ENCODE results near the gene MAP2K6. TPM values are rescaled to one million over a fixed set of nuclear protein-coding genes. Genes with fewer than 3 reads are reported as not detected.

The MAP2K6 gene
- total RNA-seq, 2 donors from 2014 or later: 59.0 to 83.3 TPM

DNA sequence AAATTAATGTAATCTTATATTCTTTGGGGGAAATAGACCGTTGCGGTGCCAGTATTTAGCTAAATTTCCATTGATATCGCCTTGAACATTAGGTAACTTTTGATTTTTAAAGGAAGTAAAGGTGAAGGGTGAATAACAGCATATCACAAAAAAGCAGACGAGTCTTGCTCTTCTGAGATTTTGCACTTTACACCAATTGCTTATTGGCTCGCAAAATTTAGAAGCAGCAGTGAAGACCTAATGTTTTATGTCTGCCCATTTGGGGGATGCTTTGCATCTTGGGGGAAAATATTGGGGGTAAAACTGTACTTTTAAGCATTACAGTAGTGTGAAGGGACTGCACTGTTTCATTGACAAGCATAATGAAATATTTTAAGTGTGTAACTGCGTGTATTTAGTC is 934 bp downstream of the MAP2K6 start:
- TF ChIP-seq, protein P1, sequence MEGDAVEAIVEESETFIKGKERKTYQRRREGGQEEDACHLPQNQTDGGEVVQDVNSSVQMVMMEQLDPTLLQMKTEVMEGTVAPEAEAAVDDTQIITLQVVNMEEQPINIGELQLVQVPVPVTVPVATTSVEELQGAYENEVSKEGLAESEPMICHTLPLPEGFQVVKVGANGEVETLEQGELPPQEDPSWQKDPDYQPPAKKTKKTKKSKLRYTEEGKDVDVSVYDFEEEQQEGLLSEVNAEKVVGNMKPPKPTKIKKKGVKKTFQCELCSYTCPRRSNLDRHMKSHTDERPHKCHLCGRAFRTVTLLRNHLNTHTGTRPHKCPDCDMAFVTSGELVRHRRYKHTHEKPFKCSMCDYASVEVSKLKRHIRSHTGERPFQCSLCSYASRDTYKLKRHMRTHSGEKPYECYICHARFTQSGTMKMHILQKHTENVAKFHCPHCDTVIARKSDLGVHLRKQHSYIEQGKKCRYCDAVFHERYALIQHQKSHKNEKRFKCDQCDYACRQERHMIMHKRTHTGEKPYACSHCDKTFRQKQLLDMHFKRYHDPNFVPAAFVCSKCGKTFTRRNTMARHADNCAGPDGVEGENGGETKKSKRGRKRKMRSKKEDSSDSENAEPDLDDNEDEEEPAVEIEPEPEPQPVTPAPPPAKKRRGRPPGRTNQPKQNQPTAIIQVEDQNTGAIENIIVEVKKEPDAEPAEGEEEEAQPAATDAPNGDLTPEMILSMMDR (IDR thresholded peaks at IDR 0.05): no peak
- Histone ChIP-seq H3K4me3 (peak overlapping the region; percentile 57), H3K9me3 (no peaks in the 10 kb centered on the region), H3K9ac (ENCODE audit: low read depth in 2 of 2, low read length in 2 of 2) (peak overlapping the region; percentile 52 to 85), H3K4me1 (peaks cover 8% of the 10 kb centered on the region), H3K27ac (peak overlapping the region; percentile 40), H3K27me3 (no peaks in the 10 kb centered on the region), H3K36me3 (no peaks in the 10 kb centered on the region)
- DNase-seq: no peak
- intact Hi-C loops (cut with DNase I): no loop called here

DNA sequence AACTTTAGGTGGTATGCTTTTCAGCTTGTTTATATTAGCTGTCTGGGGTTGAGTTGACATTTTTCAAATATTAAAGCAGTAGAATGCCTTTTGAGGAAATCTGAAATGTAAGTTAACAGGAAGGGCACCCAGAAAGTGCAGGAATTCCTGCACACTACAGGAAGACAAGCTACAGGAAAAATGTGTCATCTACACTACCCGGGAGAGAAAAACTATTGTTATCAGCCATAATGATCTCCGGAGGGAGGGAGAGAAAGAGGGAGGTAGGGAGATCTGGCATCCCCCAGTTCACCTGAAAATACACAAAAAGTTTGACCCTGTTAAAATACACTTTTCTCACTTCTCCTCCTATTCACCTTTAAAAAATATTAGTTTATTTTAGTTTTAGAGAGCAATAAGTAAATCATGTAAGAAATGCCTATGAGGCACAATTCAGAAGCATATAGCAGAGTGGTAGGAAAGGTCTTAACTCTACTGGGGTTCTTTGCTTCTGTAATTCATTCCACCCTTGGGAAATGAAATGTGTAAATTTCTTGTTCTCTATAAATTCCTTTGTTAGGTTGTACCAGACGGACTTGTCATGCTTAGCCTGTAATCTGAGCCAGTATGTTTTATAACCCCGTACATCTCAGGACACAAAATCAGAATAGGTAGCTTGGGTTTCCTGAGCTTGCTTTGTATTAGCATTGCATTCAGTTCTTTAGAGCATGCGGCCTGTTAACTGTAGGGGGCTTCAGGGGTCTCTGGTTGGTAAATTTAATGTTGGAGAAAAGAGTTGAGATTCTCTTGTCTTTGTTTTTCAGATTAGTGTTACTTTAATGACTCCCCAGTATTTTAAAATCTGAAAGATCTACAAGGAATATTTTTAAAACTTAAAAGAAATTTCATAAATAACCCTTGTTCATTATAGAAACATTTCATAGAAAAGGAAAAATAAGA is 3.3 kb downstream of the MAP2K6 start:
- Histone ChIP-seq H3K9me3 (no peaks in the 10 kb centered on the region), H3K36me3 (no peaks in the 10 kb centered on the region), H3K4me1 (peaks cover 8% of the 10 kb centered on the region), H3K27me3 (no peaks in the 10 kb centered on the region), H3K9ac (ENCODE audit: low read depth in 2 of 2, low read length in 2 of 2) (peak overlapping the region in 1 of 2 donors; percentile 63), H3K27ac (no peak overlapping the region), H3K4me3 (no peak overlapping the region)
- intact Hi-C loops (cut with DNase I): no loop called here
- TF ChIP-seq, protein P1 (IDR thresholded peaks at IDR 0.05): no peak
- DNase-seq: no peak

DNA sequence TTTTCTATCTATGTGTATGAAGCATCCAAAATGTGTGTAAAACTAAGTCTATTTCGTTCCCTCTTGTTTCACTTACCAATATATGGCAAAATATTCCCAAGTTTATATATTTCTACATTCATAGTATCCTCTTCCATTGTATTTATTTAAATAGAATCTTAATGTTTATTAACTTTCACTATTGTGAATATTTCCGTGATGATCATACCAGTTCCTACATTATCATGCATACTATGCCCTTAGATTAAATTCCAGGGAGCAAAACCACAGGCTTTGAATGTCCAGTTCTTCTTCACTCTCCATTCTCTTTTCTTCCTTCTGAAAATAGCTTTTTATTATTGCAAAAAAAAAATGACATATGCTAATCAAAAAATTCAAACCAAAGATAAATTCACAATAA is 4.0 kb downstream of the MAP2K6 start:
- Histone ChIP-seq H3K36me3 (no peaks in the 10 kb centered on the region), H3K9ac (ENCODE audit: low read depth in 2 of 2, low read length in 2 of 2) (no peak overlapping the region), H3K4me1 (peaks cover 8% of the 10 kb centered on the region), H3K27me3 (no peaks in the 10 kb centered on the region), H3K4me3 (no peak overlapping the region), H3K27ac (no peak overlapping the region), H3K9me3 (no peaks in the 10 kb centered on the region)
- intact Hi-C loops (cut with DNase I): no loop called here
- no peak for DNase-seq
- TF ChIP-seq, protein P1 (IDR thresholded peaks at IDR 0.05): no peak

DNA sequence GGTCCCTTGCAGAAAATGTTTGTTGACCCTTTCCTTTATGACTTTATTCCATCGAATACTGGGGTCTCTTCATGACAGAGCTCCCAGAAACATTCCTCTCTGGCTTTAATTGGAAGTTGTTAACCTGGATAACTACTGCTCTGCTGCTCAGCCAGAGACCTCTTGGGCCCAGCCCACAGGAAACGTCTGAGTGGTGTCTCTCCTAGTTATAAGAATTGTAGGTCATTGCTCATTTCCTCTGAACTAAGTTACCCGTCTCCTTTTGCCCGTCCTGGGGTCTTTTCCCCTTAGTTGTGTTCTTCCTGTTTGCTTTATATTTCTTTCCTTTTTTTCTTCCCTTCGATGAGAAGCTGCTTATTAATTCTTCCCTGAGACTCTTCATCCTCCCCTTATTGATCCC is 9.0 kb downstream of the MAP2K6 start:
- Histone ChIP-seq H3K9ac (ENCODE audit: low read depth in 2 of 2, low read length in 2 of 2) (no peak overlapping the region), H3K27ac (no peak overlapping the region), H3K27me3 (no peaks in the 10 kb centered on the region), H3K36me3 (no peaks in the 10 kb centered on the region), H3K9me3 (no peaks in the 10 kb centered on the region), H3K4me1 (no peaks in the 10 kb centered on the region), H3K4me3 (no peak overlapping the region)
- TF ChIP-seq, protein P1 (IDR thresholded peaks at IDR 0.05): no peak
- intact Hi-C loops (cut with DNase I): no loop called here
- DNase-seq: no peak

DNA sequence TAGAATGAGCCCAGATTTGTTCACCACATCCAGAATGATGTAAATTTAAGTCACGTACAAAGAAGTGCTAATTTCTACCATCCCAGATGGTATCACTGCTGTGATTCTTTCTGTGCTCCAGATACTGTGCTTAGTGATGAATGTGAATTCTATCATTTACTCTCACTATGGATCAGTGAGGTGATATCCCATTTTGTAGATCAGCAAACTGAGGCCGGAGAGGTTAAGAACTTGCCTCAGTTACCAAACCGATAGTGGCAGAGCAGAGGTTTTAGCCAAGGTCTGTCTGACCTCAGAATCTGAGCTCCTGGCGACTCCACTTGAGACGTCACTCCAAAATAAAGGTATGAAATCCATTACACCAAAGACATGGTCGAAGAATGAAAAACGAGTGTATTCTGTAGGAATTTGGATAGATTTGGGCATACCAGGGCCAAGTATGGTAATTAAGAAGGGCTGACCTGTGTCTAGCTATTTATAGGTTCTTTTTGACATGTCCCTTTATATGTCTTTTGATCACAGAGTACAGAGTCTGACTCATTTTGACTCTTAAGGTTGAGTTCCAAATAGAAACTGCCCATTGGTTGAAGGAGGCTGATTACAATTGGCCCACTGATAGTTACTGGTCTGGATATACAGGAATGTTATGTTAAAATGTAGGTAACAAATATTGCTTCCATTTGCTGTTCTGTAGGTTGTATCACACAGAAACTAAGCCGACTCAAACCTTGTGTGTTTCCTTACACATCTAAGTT is 10.0 kb downstream of the MAP2K6 start:
- no peak overlapping the region for H3K4me3 ChIP-seq
- no peaks in the 10 kb centered on the region for H3K27me3 ChIP-seq
- H3K9me3 ChIP-seq: no peaks in the 10 kb centered on the region
- TF ChIP-seq, protein P1 (IDR thresholded peaks at IDR 0.05): no peak
- DNase-seq: no peak
- intact Hi-C loops (cut with DNase I): no loop called here
- no peak overlapping the region for H3K9ac ChIP-seq (ENCODE audit: low read depth in 2 of 2, low read length in 2 of 2)
- H3K36me3 ChIP-seq: no peaks in the 10 kb centered on the region
- H3K4me1 ChIP-seq: no peaks in the 10 kb centered on the region
- H3K27ac ChIP-seq: no peak overlapping the region

Data from colonic mucosa (tissue), 4 donors.